Smooth muscle cell of the brain vasculature (primary cell): ENCODE results near the gene PDE11A.

ENCODE experiments used
- DNase-seq: peaks from one replicate; pipeline ENCODE4 v3.0.0-alpha.2; 2012; ENCODE audit warnings: low read depth, low spot score

PDE11A gene

GRCh38 chr2:177727577-177728398, 344.8 kb downstream of the PDE11A start:
- no peak for DNase-seq

- no peak for DNase-seq
Observed at GRCh38 chr2:177726931-177727348, 345.6 kb downstream of the PDE11A start.

GRCh38 chr2:177724398-177725287, 347.9 kb downstream of the PDE11A start:
- peak; percentile 7 for DNase-seq

GRCh38 chr2:177723235-177723634, 349.3 kb downstream of the PDE11A start:
- DNase-seq, result no peak

- no peak for DNase-seq
Observed at GRCh38 chr2:177721818-177722567, 350.6 kb downstream of the PDE11A start.

GRCh38 chr2:177721087-177721486, 351.5 kb downstream of the PDE11A start:
- DNase-seq, result no peak

- DNase-seq, result no peak
Observed at GRCh38 chr2:177717831-177718618, 354.6 kb downstream of the PDE11A start.

- DNase-seq, result no peak
Observed at GRCh38 chr2:177716484-177716883, 356.1 kb downstream of the PDE11A start.

GRCh38 chr2:177715771-177716170, 356.8 kb downstream of the PDE11A start:
- DNase-seq, result no peak

- DNase-seq, result no peak
Observed at GRCh38 chr2:177714704-177715103, 357.9 kb downstream of the PDE11A start.

GRCh38 chr2:177712462-177712861, 360.1 kb downstream of the PDE11A start:
- no peak for DNase-seq

- DNase-seq, result no peak
Observed at GRCh38 chr2:177711483-177712265, 360.9 kb downstream of the PDE11A start.

- no peak for DNase-seq
Observed at GRCh38 chr2:177710889-177711288, 361.7 kb downstream of the PDE11A start.

GRCh38 chr2:177709986-177710401, 362.6 kb downstream of the PDE11A start:
- DNase-seq, result no peak

GRCh38 chr2:177708660-177709444, 363.7 kb downstream of the PDE11A start:
- no peak for DNase-seq

GRCh38 chr2:177708106-177708505, 364.5 kb downstream of the PDE11A start:
- DNase-seq, result no peak

GRCh38 chr2:177705511-177706173, 366.9 kb downstream of the PDE11A start:
- no peak for DNase-seq

GRCh38 chr2:177703159-177703558, 369.4 kb downstream of the PDE11A start:
- no peak for DNase-seq

GRCh38 chr2:177698281-177698680, 374.3 kb downstream of the PDE11A start:
- DNase-seq, result no peak
